Subcutaneous abdominal adipose tissue (tissue), 5 donors: ENCODE data around the gene SMAD3.
"Not testable (repeated sequence)": the region's sequence is repeated elsewhere in the genome, so short reads cannot be mapped to it uniquely, and the experiment has no call there.

Experiments
- H3K27ac ChIP-seq: one replicate; pipeline ENCODE4 v1.7.0; 2013; ENCODE audit warnings: low read depth, mild to moderate bottlenecking, inconsistent platforms, low read length, moderate library complexity
- H3K27me3 ChIP-seq, 5 donors: one replicate each; pipeline ENCODE4 v1.7.0; 2013; ENCODE audit warnings: low read length in 5 of 5, inconsistent platforms in 1 of 5; ENCODE audit not compliant: control insufficient read depth in 5 of 5, insufficient read depth in 4 of 5
- H3K36me3 ChIP-seq, 5 donors: one replicate each; pipeline ENCODE4 v1.7.0; 2013; ENCODE audit warnings: low read length in 5 of 5; ENCODE audit not compliant: control insufficient read depth in 5 of 5, insufficient read depth in 5 of 5
- H3K4me1 ChIP-seq, 5 donors: one replicate each; pipeline ENCODE4 v1.7.0; 2013; ENCODE audit warnings: low read length in 5 of 5, mild to moderate bottlenecking in 3 of 5, moderate library complexity in 1 of 5; ENCODE audit not compliant: control insufficient read depth in 5 of 5, insufficient read depth in 5 of 5
- H3K4me3 ChIP-seq, 5 donors: one replicate each; pipeline ENCODE4 v1.7.0; 2013; ENCODE audit warnings: low read length in 5 of 5, low read depth in 1 of 5
- H3K9ac ChIP-seq, 5 donors: one replicate each; pipeline ENCODE4 v1.7.0; 2013; ENCODE audit warnings: low read length in 5 of 5, mild to moderate bottlenecking in 4 of 5, moderate library complexity in 3 of 5
- H3K9me3 ChIP-seq, 5 donors: one replicate each; pipeline ENCODE4 v1.7.0; 2013; ENCODE audit warnings: low read length in 5 of 5; ENCODE audit not compliant: control insufficient read depth in 5 of 5
- donor health status: healthy.
- donor health status: healthy.
- donor health status: healthy.
- donor health status: healthy.
- donor health status: healthy.

The SMAD3 gene

GRCh38 chr15:67148196-67148701 lies 82.8 kb downstream of the SMAD3 start:
- Histone ChIP-seq H3K4me1 (peaks cover 22 to 69% (median 59%) of the 10 kb centered on the region in 5 donors), H3K27ac (peak overlapping the region; percentile 78), H3K27me3 (peaks cover 0 to 4% (median 0%) of the 10 kb centered on the region in 5 donors), H3K9me3 (peaks cover 0 to 2% (median 0%) of the 10 kb centered on the region in 5 donors), H3K9ac (peak overlapping the region in 2 of 5 donors; percentile 29 to 31), H3K36me3 (peaks cover 0 to 2% (median 0%) of the 10 kb centered on the region in 5 donors), H3K4me3 (no peak overlapping the region)

- Histone ChIP-seq H3K27ac (peak overlapping the region; percentile 78), H3K4me1 (peaks cover 22 to 68% (median 55%) of the 10 kb centered on the region in 5 donors)
Observed at GRCh38 chr15:67149068-67149772, 83.8 kb downstream of the SMAD3 start.

GRCh38 chr15:67149773-67150022 lies 84.3 kb downstream of the SMAD3 start:
- H3K9me3 ChIP-seq = peaks cover 0 to 2% (median 0%) of the 10 kb centered on the region in 5 donors
- H3K27me3 ChIP-seq = peaks cover 0 to 4% (median 0%) of the 10 kb centered on the region in 5 donors
- H3K36me3 ChIP-seq = peaks cover 0 to 3% (median 0%) of the 10 kb centered on the region in 5 donors
- H3K4me3 ChIP-seq = peak overlapping the region in 1 of 5 donors; percentile 4
- peaks cover 19 to 66% (median 51%) of the 10 kb centered on the region in 5 donors for H3K4me1 ChIP-seq
- H3K27ac ChIP-seq = peak overlapping the region; percentile 78
- peak overlapping the region in 2 of 5 donors; percentile 42 to 45 for H3K9ac ChIP-seq

More at GRCh38 chr15:67149068-67149772, 83.8 kb downstream of the SMAD3 start:
- Histone ChIP-seq H3K9me3 (peaks cover 0 to 2% (median 0%) of the 10 kb centered on the region in 5 donors), H3K27me3 (peaks cover 0 to 4% (median 0%) of the 10 kb centered on the region in 5 donors), H3K4me3 (no peak overlapping the region), H3K36me3 (peaks cover 0 to 3% (median 0%) of the 10 kb centered on the region in 5 donors), H3K9ac (peak overlapping the region in 4 of 5 donors; percentile 7 to 45 (median 38))

GRCh38 chr15:67150023-67150860 lies 84.8 kb downstream of the SMAD3 start:
- Histone ChIP-seq H3K4me1 (peaks cover 19 to 63% (median 50%) of the 10 kb centered on the region in 5 donors), H3K9ac (peak overlapping the region in 3 of 5 donors; percentile 42 to 89 (median 45)), H3K27ac (peak overlapping the region; percentile 78), H3K36me3 (peaks cover 0 to 6% (median 0%) of the 10 kb centered on the region in 5 donors), H3K27me3 (peaks cover 0 to 4% (median 0%) of the 10 kb centered on the region in 5 donors), H3K9me3 (peaks cover 0 to 2% (median 0%) of the 10 kb centered on the region in 5 donors), H3K4me3 (peak overlapping the region in 1 of 5 donors; percentile 4)

GRCh38 chr15:67152429-67152828 lies 87.0 kb downstream of the SMAD3 start:
- peaks cover 13 to 44% (median 36%) of the 10 kb centered on the region in 5 donors for H3K4me1 ChIP-seq
- peaks cover 0 to 4% (median 0%) of the 10 kb centered on the region in 5 donors for H3K27me3 ChIP-seq
- no peak overlapping the region for H3K9ac ChIP-seq
- peaks cover 0 to 6% (median 0%) of the 10 kb centered on the region in 5 donors for H3K36me3 ChIP-seq
- H3K4me3 ChIP-seq = no peak overlapping the region
- peaks cover 0 to 2% (median 0%) of the 10 kb centered on the region in 5 donors for H3K9me3 ChIP-seq
- peak overlapping the region; percentile 32 for H3K27ac ChIP-seq

GRCh38 chr15:67153044-67153443 lies 87.6 kb downstream of the SMAD3 start:
- peaks cover 15 to 44% (median 35%) of the 10 kb centered on the region in 5 donors for H3K4me1 ChIP-seq
- not testable (repeated sequence) for H3K4me3 ChIP-seq, H3K27ac ChIP-seq, H3K9me3 ChIP-seq, H3K27me3 ChIP-seq, H3K9ac ChIP-seq, H3K36me3 ChIP-seq

GRCh38 chr15:67154249-67154648 lies 88.8 kb downstream of the SMAD3 start:
- peaks cover 0 to 4% (median 0%) of the 10 kb centered on the region in 5 donors for H3K27me3 ChIP-seq
- no peak overlapping the region for H3K9ac ChIP-seq
- peaks cover 0 to 6% (median 0%) of the 10 kb centered on the region in 5 donors for H3K36me3 ChIP-seq
- H3K27ac ChIP-seq = no peak overlapping the region
- H3K4me1 ChIP-seq = peaks cover 18 to 39% (median 31%) of the 10 kb centered on the region in 5 donors
- H3K9me3 ChIP-seq = peaks cover 0 to 2% (median 0%) of the 10 kb centered on the region in 5 donors
- no peak overlapping the region for H3K4me3 ChIP-seq

GRCh38 chr15:67156426-67156825 lies 91.0 kb downstream of the SMAD3 start:
- no peak overlapping the region for H3K27ac ChIP-seq
- no peak overlapping the region for H3K9ac ChIP-seq
- H3K27me3 ChIP-seq = no peaks in the 10 kb centered on the region
- no peaks in the 10 kb centered on the region for H3K9me3 ChIP-seq
- no peak overlapping the region for H3K4me3 ChIP-seq
- H3K4me1 ChIP-seq = peaks cover 8 to 27% (median 20%) of the 10 kb centered on the region in 5 donors
- peaks cover 0 to 6% (median 0%) of the 10 kb centered on the region in 5 donors for H3K36me3 ChIP-seq

GRCh38 chr15:67156834-67157233 lies 91.4 kb downstream of the SMAD3 start:
- H3K36me3 ChIP-seq = peaks cover 0 to 6% (median 0%) of the 10 kb centered on the region in 5 donors
- H3K4me3 ChIP-seq = no peak overlapping the region
- H3K27me3 ChIP-seq = no peaks in the 10 kb centered on the region
- H3K9ac ChIP-seq = no peak overlapping the region
- H3K9me3 ChIP-seq = no peaks in the 10 kb centered on the region
- H3K27ac ChIP-seq = no peak overlapping the region
- H3K4me1 ChIP-seq = peaks cover 10 to 31% (median 24%) of the 10 kb centered on the region in 5 donors
